ELR (cell line): ENCODE data around the gene CCR8.
"Not testable (repeated sequence)": the region's sequence is repeated elsewhere in the genome, so short reads cannot be mapped to it uniquely, and the experiment has no call there.

Experiments used
- DNase-seq: peaks from one replicate; pipeline ENCODE4 v3.0.0-alpha.2; 2015; ENCODE audit warnings: low read depth

The CCR8 gene

DNA sequence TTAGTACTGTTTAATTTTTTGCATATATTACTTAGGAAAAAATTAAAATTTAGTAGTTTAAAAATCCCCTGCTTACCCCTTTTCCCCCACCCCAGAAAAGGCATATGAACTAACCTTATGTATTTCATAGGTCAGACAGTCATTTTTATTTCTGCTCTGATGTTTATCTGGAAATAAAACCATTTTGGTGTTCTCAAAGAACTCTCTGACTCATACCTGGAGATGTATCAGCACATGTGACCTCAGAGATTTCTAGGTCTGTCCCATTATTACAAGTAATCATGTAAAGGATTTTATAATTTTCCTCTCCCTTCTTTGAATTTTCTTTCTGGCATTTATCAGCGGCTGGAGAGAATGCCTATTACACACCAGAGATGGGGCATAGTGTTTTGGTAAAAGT lies 14.1 kb upstream of the CCR8 start:
- peak; percentile 10 for DNase-seq

DNA sequence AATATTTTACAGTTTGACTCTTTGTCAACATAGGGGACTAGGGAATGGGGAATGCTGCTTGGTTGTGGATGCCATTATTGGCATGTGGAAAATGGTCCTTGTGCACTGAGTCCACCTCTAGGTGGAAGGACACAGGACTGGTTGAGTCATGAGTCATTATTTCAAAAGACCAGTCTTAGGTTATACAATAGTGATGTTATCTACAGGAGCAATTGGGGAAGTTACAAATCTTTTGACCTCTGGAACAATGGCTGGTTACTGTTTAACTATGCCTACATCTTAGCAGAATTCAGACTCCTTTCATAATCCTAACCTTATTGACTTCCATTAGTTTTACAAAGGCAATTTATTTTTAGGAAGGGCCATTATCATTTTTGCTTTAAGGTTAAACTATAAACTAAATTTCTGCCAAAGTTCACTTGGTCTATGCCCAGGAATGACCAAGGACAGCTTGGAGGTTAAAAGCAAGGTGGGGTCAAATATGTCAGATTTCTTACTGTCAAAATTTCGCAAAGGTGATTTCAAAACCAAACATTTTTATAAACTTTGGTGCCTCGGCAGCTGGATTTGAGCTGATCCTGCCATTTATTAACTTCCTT lies 11.8 kb upstream of the CCR8 start:
- DNase-seq = no peak

DNA sequence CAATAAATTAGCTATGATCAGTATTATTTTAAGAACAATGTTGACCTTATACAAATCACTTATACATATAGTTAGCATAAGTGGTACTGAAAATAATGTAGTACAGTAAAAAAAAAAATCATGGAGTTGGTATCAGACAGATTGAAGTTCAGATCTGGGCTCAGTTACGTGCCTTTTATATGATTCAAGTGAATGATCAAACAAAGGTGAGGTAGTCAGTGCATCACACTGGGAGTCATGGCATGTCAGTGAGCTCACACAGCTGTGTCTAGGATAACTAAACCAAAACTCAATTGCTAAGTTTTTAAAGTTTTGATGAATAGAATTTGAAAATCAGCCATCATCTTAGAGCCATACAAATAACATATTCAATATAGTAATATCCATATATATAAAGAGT lies 11.2 kb upstream of the CCR8 start:
- no peak for DNase-seq

- DNase-seq = no peak
Measured at GRCh38 chr3:39319249-39319648, 10.3 kb upstream of the CCR8 start.

DNA sequence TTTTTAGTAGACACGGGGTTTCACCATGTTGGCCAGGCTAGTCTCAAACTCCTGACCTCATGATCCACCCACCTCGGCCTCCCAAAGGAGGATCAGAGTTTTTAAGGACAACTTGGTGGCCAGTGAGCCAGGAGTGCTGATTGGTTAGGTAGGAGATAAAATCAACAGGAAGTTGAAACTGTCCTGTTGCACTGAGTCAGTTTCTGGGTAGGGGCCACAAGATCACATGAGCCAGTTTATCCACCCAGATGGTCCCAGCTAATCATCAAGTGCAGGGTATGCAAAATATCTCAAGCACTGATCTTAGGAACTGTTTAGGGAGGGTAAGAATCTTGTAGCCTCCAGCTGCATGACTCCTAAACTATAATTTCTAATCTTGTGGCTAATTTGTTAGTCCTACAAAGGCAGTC lies 7.9 kb upstream of the CCR8 start:
- peak; percentile 17 for DNase-seq

DNA sequence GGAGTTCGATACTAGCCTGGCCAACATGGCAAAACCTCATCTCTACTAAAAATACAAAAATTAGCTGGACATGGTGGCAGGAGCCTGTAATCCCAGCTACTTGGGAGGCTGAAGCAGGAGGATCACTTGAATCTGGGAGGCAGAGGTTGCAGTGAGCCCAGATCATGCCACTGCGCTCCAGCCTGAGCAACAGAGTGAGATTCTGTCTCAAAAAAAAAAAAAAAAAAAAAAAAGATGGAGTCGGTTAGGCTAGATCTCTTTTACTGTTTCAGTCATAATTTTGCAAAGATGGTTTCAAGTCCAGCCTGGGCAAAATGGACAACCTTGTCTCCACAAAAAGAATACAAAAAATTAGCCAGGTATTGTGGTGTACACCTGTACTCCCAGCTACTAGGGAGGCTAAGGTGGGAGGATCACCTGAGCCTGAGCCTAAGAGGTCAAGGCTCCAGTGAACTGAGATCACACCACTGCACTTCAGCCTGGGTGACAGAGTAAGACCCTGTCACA lies 7.2 kb upstream of the CCR8 start:
- DNase-seq = not testable (repeated sequence)

GRCh38 chr3:39322936-39323335 lies 6.6 kb upstream of the CCR8 start:
- no peak for DNase-seq

DNA sequence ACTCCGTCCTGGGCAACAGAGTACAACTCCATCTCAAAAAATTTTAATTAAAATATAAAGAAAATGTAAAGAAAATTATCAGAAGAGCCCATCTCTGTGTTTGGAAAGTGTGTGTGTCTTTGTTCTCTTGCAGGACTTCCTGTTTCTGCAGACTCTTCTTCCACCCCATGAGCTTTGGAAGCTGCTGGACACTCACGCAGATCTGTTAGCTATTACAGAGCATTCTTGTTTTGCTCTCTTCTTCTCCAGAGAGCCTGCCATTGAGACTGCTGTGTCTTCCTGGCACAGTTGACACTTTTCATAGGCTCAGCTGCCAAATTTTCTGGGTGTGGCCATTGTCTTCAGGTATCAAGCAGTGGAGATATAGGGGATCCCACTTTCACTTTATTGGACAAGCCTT lies 6.0 kb upstream of the CCR8 start:
- no peak for DNase-seq

DNA sequence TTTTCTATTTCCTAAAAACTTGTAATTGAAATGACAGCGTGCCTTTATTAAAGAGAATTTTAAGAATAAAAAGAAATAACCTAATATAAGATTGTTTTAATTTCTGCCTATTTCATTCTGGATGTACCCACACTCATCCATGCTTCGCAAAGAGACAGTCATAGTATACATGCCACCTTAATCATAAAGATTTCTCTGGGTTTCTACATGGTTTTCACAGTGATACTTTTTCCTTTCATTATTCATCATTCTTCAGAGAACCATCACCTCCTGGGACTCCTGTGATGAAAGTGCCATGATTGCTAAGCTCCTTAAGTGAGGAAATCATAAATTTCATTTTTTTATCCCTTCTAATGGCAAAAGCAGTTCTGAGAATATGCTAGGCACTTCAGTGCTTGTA lies 4.3 kb upstream of the CCR8 start:
- no peak for DNase-seq

DNA sequence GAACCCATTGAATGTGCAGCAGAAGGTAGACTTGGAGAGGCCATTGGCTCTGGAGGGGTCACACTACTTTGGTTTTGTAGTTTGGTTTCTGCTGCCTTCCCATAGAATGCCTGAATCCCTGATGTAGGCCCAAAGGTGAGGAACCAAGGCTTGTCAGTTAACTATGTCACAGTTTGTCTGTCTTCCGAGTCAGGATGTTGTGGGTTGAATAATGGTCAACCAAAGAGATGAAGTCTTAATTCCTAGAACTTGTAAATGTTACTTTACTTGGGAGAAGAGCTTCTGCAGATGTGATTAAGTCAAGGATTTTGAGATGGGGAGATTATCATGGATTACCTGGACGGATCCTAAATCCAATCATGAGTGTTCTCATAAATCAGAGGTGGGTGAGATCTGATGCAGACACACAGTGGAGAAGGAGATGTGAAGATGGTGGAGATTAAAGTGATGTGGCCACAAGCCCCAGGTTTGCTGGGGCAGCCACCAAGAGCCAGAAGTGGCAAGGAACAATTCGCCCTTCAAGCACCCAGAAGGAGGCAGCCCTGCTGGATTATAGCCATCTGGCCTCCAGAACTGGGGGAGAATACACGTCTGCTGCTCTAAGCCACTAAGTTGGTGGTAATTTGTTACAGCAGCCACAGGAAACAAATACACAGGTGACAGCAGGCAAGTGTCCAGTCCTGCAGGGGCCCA lies 2.3 kb upstream of the CCR8 start:
- no peak for DNase-seq

- no peak for DNase-seq
Measured at GRCh38 chr3:39327746-39328349, 1.7 kb upstream of the CCR8 start.

- DNase-seq = no peak
Measured at GRCh38 chr3:39330824-39331223, 1.3 kb downstream of the CCR8 start.

- no peak for DNase-seq
Measured at GRCh38 chr3:39332525-39332924, 3.0 kb downstream of the CCR8 start.

GRCh38 chr3:39333607-39334006 lies 4.1 kb downstream of the CCR8 start:
- no peak for DNase-seq

DNA sequence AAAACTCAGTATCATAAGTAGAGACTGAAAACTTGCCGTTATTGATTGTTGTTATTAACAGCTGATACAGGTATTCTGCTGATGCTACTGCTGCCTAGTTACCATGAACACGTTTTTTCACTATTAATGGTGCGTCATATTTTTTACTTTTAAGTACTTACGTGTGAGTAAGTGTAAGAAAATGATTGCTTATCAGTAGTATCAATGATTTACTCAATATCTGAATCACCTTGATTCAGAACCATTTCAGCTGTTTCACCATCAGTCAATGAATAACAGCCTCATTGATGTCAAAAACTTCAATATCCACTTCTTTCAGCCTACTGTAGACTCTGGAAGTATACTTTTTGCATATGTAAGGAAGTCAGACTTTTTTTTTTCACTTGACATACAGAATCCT lies 4.7 kb downstream of the CCR8 start:
- DNase-seq = no peak

GRCh38 chr3:39338201-39338600 lies 8.7 kb downstream of the CCR8 start:
- no peak for DNase-seq

- DNase-seq = no peak
Measured at GRCh38 chr3:39339086-39339485, 9.6 kb downstream of the CCR8 start.

GRCh38 chr3:39343076-39343717 lies 13.7 kb downstream of the CCR8 start:
- peak; percentile 9 for DNase-seq

- DNase-seq = no peak
Measured at GRCh38 chr3:39343760-39344159, 14.3 kb downstream of the CCR8 start.

GRCh38 chr3:39344746-39345344 lies 15.3 kb downstream of the CCR8 start:
- DNase-seq = no peak

- DNase-seq = no peak
Measured at GRCh38 chr3:39346785-39347585, 17.5 kb downstream of the CCR8 start.

DNA sequence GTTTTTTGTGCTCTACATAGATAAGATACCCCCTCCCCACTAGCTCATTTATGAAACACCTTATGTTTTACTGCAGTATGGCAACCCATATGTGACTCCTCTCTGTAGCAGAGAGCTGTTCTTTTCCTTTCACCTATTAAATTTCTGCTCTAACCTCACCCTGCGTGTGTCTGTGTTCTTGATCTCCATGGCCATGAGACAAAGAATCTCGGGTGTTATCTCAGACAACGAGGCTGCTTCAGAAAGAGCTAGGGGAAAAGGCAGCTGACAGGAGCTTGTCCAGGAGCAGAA lies 18.0 kb downstream of the CCR8 start:
- no peak for DNase-seq
